Neural progenitor cell (in vitro differentiated cells): ENCODE measurements around the gene RIC1.

ENCODE experiments used
- CTCF ChIP-seq: fragments of 200-600 bp; sonication (generic); IDR thresholded peaks from 2 replicates; pipeline ENCODE4 v1.5.1; 2017; ENCODE audit warnings: antibody characterized with exemption, mild to moderate bottlenecking
- EZH2phosphoT487 ChIP-seq: fragments of 200-600 bp; sonication (generic); IDR thresholded peaks from 2 replicates; pipeline ENCODE4 v1.6.1; 2017; ENCODE audit warnings: antibody characterized with exemption

GRCh38 chr9:5631026-5631425 lies 2.1 kb downstream of the RIC1 start:
- TF ChIP-seq EZH2phosphoT487 (no peak), CTCF (no peak)
